Astrocyte (in vitro differentiated cells and primary cell): ENCODE results near the gene STK33. TPM values are rescaled to one million over a fixed set of nuclear protein-coding genes. Genes with fewer than 3 reads are reported as not detected.

ENCODE experiments used
- DNase-seq: peaks from one replicate; pipeline ENCODE4 v3.0.0-alpha.2; 2010; ENCODE audit warnings: low read depth
- FAIRE-seq: peaks from 2 replicates; lab custom pipeline; 2011; peaks lifted over from hg19 to GRCh38; lab: Jason Lieb, UNC
- H2AFZ ChIP-seq: 2 replicates; pipeline ENCODE4 v1.6.0; 2012; ENCODE audit warnings: low read depth, low read length, inconsistent platforms
- H3K27ac ChIP-seq: 2 replicates; pipeline ENCODE4 v1.5.1; 2011; ENCODE audit warnings: low read depth, low read length, inconsistent platforms
- H3K27me3 ChIP-seq: 2 replicates; pipeline ENCODE4 v1.6.0; 2011; ENCODE audit warnings: low read length, inconsistent platforms; ENCODE audit not compliant: insufficient read depth
- H3K36me3 ChIP-seq: 2 replicates; pipeline ENCODE4 v1.5.1; 2011; ENCODE audit warnings: low read length, inconsistent platforms; ENCODE audit not compliant: insufficient read depth
- H3K4me1 ChIP-seq: 2 replicates; pipeline ENCODE4 v1.5.1; 2011; ENCODE audit warnings: low read length, inconsistent platforms; ENCODE audit not compliant: insufficient read depth
- H3K4me2 ChIP-seq: 2 replicates; pipeline ENCODE4 v1.6.0; 2012; ENCODE audit warnings: low read length, inconsistent platforms
- H3K4me3 ChIP-seq: 2 replicates; pipeline ENCODE4 v1.5.1; 2011; ENCODE audit warnings: low read depth, mild to moderate bottlenecking, low read length, inconsistent platforms; ENCODE audit not compliant: insufficient read depth
- H3K79me2 ChIP-seq: 2 replicates; pipeline ENCODE4 v1.6.0; 2012; ENCODE audit warnings: mild to moderate bottlenecking, low read length, inconsistent platforms; ENCODE audit not compliant: insufficient read depth
- H3K9ac ChIP-seq: 2 replicates; pipeline ENCODE4 v1.6.0; 2012; ENCODE audit warnings: mild to moderate bottlenecking, low read length, inconsistent platforms
- H3K9me3 ChIP-seq: 2 replicates; pipeline ENCODE4 v1.5.1; 2012; ENCODE audit warnings: low read depth, mild to moderate bottlenecking, low read length, inconsistent platforms; ENCODE audit not compliant: insufficient read depth
- H4K20me1 ChIP-seq: 2 replicates; pipeline ENCODE4 v1.6.0; 2012; ENCODE audit warnings: low read length, inconsistent platforms; ENCODE audit not compliant: insufficient read depth
- H3K27ac Mint-ChIP-seq: one replicate; pipeline ENCODE4 v1.8.0; 2021; ENCODE audit warnings: mild to moderate bottlenecking, mixed read lengths; ENCODE audit not compliant: unreplicated experiment
- H3K27me3 Mint-ChIP-seq: one replicate; pipeline ENCODE4 v1.8.0; 2021; ENCODE audit warnings: low read depth, mixed read lengths; ENCODE audit not compliant: unreplicated experiment
- H3K36me3 Mint-ChIP-seq: one replicate; pipeline ENCODE4 v1.8.0; 2021; ENCODE audit warnings: low read depth, mixed read lengths; ENCODE audit not compliant: unreplicated experiment
- H3K4me1 Mint-ChIP-seq: one replicate; pipeline ENCODE4 v1.8.0; 2021; ENCODE audit warnings: low read depth, mixed read lengths; ENCODE audit not compliant: unreplicated experiment
- H3K4me3 Mint-ChIP-seq: one replicate; pipeline ENCODE4 v1.8.0; 2021; ENCODE audit warnings: mild to moderate bottlenecking, moderate library complexity, mixed read lengths; ENCODE audit not compliant: unreplicated experiment
- H3K9me3 Mint-ChIP-seq: one replicate; pipeline ENCODE4 v1.8.0; 2021; ENCODE audit warnings: mild to moderate bottlenecking, mixed read lengths; ENCODE audit not compliant: unreplicated experiment
- EZH2 ChIP-seq: IDR thresholded peaks from 2 replicates; pipeline ENCODE4 v1.6.1; 2012; ENCODE audit warnings: mild to moderate bottlenecking, low read length, inconsistent platforms; ENCODE audit not compliant: insufficient read depth
- total RNA-seq: library from RNA; stranded (reverse); gene quantifications from 2 replicates; pipeline ENCODE4 v1.2.1, GENCODE V29; 2021
- TF ChIP-seq, protein P1 (sequence below): IDR thresholded peaks from 2 replicates; pipeline ENCODE4 v1.5.1; 2011; ENCODE audit warnings: low read depth, mild to moderate bottlenecking, inconsistent platforms, low read length, moderate library complexity; ENCODE audit not compliant: insufficient read depth

STK33 gene
- total RNA-seq, 1 donor from 2014 or later, result 7.5 TPM

DNA sequence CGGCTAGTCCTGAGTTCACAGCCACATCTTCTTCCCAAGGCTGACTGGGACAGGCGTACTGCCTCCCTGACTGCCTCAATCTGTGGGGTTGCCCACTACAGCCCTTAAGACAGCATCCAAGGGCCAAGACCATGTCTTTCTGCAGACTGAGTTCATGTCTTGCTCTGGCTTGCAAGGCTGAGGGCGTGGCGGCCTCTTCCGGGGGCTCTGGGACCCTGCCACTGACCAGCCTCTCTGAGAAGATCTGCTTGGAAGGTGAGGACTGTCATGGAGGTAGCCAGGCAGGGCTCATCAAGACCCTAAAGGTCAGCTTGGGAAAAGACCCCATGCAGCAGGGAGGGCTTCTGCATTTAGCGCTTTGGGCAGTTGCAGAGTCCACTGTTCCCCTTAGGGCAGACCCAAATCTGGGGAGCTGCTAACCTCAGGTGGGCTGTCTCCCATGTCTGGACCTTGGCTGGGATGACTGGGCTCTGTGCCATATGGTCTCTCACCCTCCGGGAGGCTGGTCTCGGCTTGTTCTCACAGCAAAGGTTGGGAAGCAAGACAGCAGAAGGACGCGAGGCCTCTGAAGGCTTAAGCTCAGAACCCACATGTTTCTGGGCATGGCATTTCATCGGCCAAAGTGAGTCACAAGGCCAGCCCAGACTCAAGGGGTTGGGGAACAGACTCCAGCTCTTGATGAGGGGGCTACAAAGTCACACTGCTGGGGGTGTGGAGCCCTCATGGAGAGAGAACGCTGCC lies 221.2 kb downstream of the STK33 start:
- DNase-seq (no peak), FAIRE-seq (no peak)
- no peaks in the 10 kb centered on the region for H4K20me1 ChIP-seq
- Mint-ChIP-seq H3K9me3 (peaks cover 3% of the 10 kb centered on the region), H3K4me3 (no peak overlapping the region), H3K36me3 (no peaks in the 10 kb centered on the region), H3K27me3 (peaks cover 14% of the 10 kb centered on the region), H3K4me1 (peaks cover 12% of the 10 kb centered on the region), H3K27ac (no peak overlapping the region)
- H3K36me3 ChIP-seq, result no peaks in the 10 kb centered on the region
- H3K9ac ChIP-seq, result no peak overlapping the region
- H2AFZ ChIP-seq, result no peak overlapping the region
- H3K9me3 ChIP-seq, result no peaks in the 10 kb centered on the region
- no peak overlapping the region for H3K4me3 ChIP-seq
- H3K27ac ChIP-seq, result no peak overlapping the region
- no peaks in the 10 kb centered on the region for H3K79me2 ChIP-seq
- TF ChIP-seq, protein P1, sequence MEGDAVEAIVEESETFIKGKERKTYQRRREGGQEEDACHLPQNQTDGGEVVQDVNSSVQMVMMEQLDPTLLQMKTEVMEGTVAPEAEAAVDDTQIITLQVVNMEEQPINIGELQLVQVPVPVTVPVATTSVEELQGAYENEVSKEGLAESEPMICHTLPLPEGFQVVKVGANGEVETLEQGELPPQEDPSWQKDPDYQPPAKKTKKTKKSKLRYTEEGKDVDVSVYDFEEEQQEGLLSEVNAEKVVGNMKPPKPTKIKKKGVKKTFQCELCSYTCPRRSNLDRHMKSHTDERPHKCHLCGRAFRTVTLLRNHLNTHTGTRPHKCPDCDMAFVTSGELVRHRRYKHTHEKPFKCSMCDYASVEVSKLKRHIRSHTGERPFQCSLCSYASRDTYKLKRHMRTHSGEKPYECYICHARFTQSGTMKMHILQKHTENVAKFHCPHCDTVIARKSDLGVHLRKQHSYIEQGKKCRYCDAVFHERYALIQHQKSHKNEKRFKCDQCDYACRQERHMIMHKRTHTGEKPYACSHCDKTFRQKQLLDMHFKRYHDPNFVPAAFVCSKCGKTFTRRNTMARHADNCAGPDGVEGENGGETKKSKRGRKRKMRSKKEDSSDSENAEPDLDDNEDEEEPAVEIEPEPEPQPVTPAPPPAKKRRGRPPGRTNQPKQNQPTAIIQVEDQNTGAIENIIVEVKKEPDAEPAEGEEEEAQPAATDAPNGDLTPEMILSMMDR, result no peak
- no peak overlapping the region for H3K4me2 ChIP-seq
- no peaks in the 10 kb centered on the region for H3K4me1 ChIP-seq
- H3K27me3 ChIP-seq, result no peaks in the 10 kb centered on the region

DNA sequence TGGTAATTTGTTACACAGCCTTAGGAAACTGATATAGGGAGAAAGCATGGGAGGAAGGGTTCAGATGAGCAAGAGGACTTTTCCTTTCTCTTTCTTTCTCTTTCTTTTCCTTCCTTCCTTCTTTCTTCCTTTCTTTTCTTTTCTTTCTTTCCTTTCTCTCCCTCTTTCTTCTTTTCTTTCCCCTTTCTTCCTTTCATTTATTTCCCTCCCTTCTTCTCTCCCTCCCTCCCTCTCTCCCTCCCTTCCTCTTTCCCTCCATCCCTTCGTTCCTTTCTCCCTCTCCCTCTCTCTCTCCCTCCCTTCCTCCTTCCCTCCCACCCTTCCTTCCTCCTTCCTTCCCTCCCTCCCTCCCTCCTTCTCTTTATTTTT lies 222.5 kb downstream of the STK33 start:
- peaks cover 2% of the 10 kb centered on the region for H3K9me3 Mint-ChIP-seq
- DNase-seq (no peak), FAIRE-seq (no peak)

More for the DNA sequence above, 222.5 kb downstream of the STK33 start:
- Histone ChIP-seq H2AFZ (no peak overlapping the region), H3K27ac (no peak overlapping the region), H3K9me3 (no peaks in the 10 kb centered on the region), H3K4me2 (no peak overlapping the region), H3K4me3 (no peak overlapping the region), H3K79me2 (no peaks in the 10 kb centered on the region), H3K4me1 (no peaks in the 10 kb centered on the region), H3K9ac (no peak overlapping the region), H4K20me1 (no peaks in the 10 kb centered on the region), H3K27me3 (no peaks in the 10 kb centered on the region), H3K36me3 (no peaks in the 10 kb centered on the region)
- Mint-ChIP-seq H3K4me1 (peaks cover 12% of the 10 kb centered on the region), H3K4me3 (no peak overlapping the region), H3K27ac (no peak overlapping the region), H3K27me3 (peaks cover 18% of the 10 kb centered on the region), H3K36me3 (no peaks in the 10 kb centered on the region)
- no peak for TF ChIP-seq EZH2
- TF ChIP-seq, protein P1, result no peak
